Measurements from ENCODE around the gene ITPR1. TPM values are rescaled to one million over a fixed set of nuclear protein-coding genes. Genes with fewer than 3 reads are reported as not detected.

The ITPR1 gene
- total RNA-seq, 4 donors from 2014 or later = 184 to 305 (median 218) TPM

GRCh38 chr3:4742359-4742758 lies 249.2 kb downstream of the ITPR1 start:
- Histone ChIP-seq H3K4me1 (peaks cover 13 to 64% (median 25%) of the 10 kb centered on the region in 3 donors), H3K27ac (peak overlapping the region; percentile 77 to 92 (median 88)), H3K9me3 (no peaks in the 10 kb centered on the region), H3K27me3 (no peaks in the 10 kb centered on the region), H3K4me3 (no peak overlapping the region), H3K36me3 (peaks cover 0 to 45% of the 10 kb centered on the region in 2 donors)
- no peak for ATAC-seq
- TF ChIP-seq POLR2AphosphoS5 (IDR thresholded peaks at IDR 0.05) (no peak), CTCF (IDR thresholded peaks at IDR 0.05) (no peak), EP300 (IDR thresholded peaks at IDR 0.05) (no peak), POLR2A (IDR thresholded peaks at IDR 0.05) (no peak)
- 83 to 92% methylated on average over 4 to 5 of the region's 5 CpGs for WGBS, 2 donors (ENCODE audit: low coverage in 1 of 2)

GRCh38 chr3:4743371-4743770 lies 250.2 kb downstream of the ITPR1 start:
- Histone ChIP-seq H3K9me3 (no peaks in the 10 kb centered on the region), H3K27ac (peak overlapping the region in 3 of 4 donors; percentile 23 to 92 (median 86))
- no peak for ATAC-seq

GRCh38 chr3:4744405-4745234 lies 251.5 kb downstream of the ITPR1 start:
- peaks cover 0 to 27% of the 10 kb centered on the region in 2 donors for H3K36me3 ChIP-seq
- H3K9me3 ChIP-seq = no peaks in the 10 kb centered on the region
- peak overlapping the region in 3 of 4 donors; percentile 18 to 92 (median 49) for H3K27ac ChIP-seq
- no peak for ATAC-seq
- WGBS, 2 donors (ENCODE audit: low coverage in 1 of 2) = 40 to 61% methylated on average over 1 to 3 of the region's 3 CpGs
- peaks cover 13 to 67% (median 25%) of the 10 kb centered on the region in 3 donors for H3K4me1 ChIP-seq
- H3K27me3 ChIP-seq = no peaks in the 10 kb centered on the region
- no peak for TF ChIP-seq CTCF (IDR thresholded peaks at IDR 0.05)
- peak; percentile 26 for TF ChIP-seq POLR2AphosphoS5 (IDR thresholded peaks at IDR 0.05)
- H3K4me3 ChIP-seq = no peak overlapping the region

More at GRCh38 chr3:4743371-4743770, 250.2 kb downstream of the ITPR1 start:
- Histone ChIP-seq H3K27me3 (no peaks in the 10 kb centered on the region), H3K36me3 (peaks cover 0 to 35% of the 10 kb centered on the region in 2 donors), H3K4me3 (no peak overlapping the region), H3K4me1 (peaks cover 13 to 64% (median 25%) of the 10 kb centered on the region in 3 donors)
- 86 to 87% methylated on average over 2 to 3 of the region's 4 CpGs for WGBS, 2 donors (ENCODE audit: low coverage in 1 of 2)
- TF ChIP-seq EP300 (IDR thresholded peaks at IDR 0.05) (no peak), POLR2AphosphoS5 (IDR thresholded peaks at IDR 0.05) (no peak)

GRCh38 chr3:4745235-4745610 lies 252.1 kb downstream of the ITPR1 start:
- H3K36me3 ChIP-seq = peaks cover 0 to 27% of the 10 kb centered on the region in 2 donors
- H3K27ac ChIP-seq = peak overlapping the region in 2 of 4 donors; percentile 18 to 92
- TF ChIP-seq CTCF (IDR thresholded peaks at IDR 0.05) (peak in 1 of 4 experiments; percentile 13), EP300 (IDR thresholded peaks at IDR 0.05) (no peak)
- no peak for ATAC-seq
- no peak overlapping the region for H3K4me3 ChIP-seq
- no peaks in the 10 kb centered on the region for H3K9me3 ChIP-seq
- H3K27me3 ChIP-seq = no peaks in the 10 kb centered on the region
- WGBS, 2 donors (ENCODE audit: low coverage in 1 of 2) = 48 to 51% methylated on average over 4 to 7 of the region's 7 CpGs
- H3K4me1 ChIP-seq = peaks cover 13 to 68% (median 26%) of the 10 kb centered on the region in 3 donors

GRCh38 chr3:4746241-4746958 lies 253.3 kb downstream of the ITPR1 start:
- no peak overlapping the region for H3K4me3 ChIP-seq
- no peak for ATAC-seq
- H3K27me3 ChIP-seq = no peaks in the 10 kb centered on the region
- peak overlapping the region in 1 of 4 donors; percentile 92 for H3K27ac ChIP-seq
- peaks cover 0 to 27% of the 10 kb centered on the region in 2 donors for H3K36me3 ChIP-seq
- 65 to 70% methylated on average over 5 of the region's 11 CpGs for WGBS, 2 donors (ENCODE audit: low coverage in 1 of 2)
- peaks cover 17 to 68% (median 27%) of the 10 kb centered on the region in 3 donors for H3K4me1 ChIP-seq
- no peaks in the 10 kb centered on the region for H3K9me3 ChIP-seq
- TF ChIP-seq POLR2A (IDR thresholded peaks at IDR 0.05) (no peak), POLR2AphosphoS5 (IDR thresholded peaks at IDR 0.05) (no peak)

Measured in gastroesophageal sphincter (tissue), 4 donors.